IMR-90 (cell line): Measurements from ENCODE around the gene FRY. TPM values are rescaled to one million over a fixed set of nuclear protein-coding genes. Genes with fewer than 3 reads are reported as not detected.

Experiments
- ATAC-seq: fragments of 200-7000 bp; cut with Tn5 transposase; 2 replicates; pipeline ENCODE4 v1.9.1; 2020; ENCODE audit warnings: low read depth, mild to moderate bottlenecking, moderate library complexity
- BruUV-seq: library from RNA; stranded (reverse); fragments of 400-500 nt; replicated peaks from 2 replicates; lab custom pipeline; 2021; lab: Mats Ljungman, UMichigan
- CTCF ChIA-PET: fragments of 300-600 bp; formaldehyde crosslinking; extraction: SDS; loops from one replicate; lab custom pipeline; 2021; ENCODE audit warnings: antibody characterized with exemption; lab: Yijun Ruan, JAX
- POLR2A ChIA-PET: fragments of 300-600 bp; sonication (Branson Sonifier 250); formaldehyde crosslinking; loops from one replicate; lab custom pipeline; 2022; ENCODE audit warnings: antibody characterized with exemption; ENCODE audit not compliant: unreplicated experiment; lab: Charles Lee
- DNase-seq: peaks from one replicate; pipeline ENCODE4 v3.0.0; 2013
- H2AFZ ChIP-seq: replicated peaks from 2 replicates; pipeline ENCODE3; 2013; ENCODE audit warnings: low read length, mild to moderate bottlenecking; ENCODE audit not compliant: poor library complexity
- H2AK5ac ChIP-seq: 2 replicates; pipeline ENCODE4 v1.6.1; 2013; ENCODE audit warnings: low read depth, low read length, inconsistent platforms
- H2AK9ac ChIP-seq: replicated peaks from 2 replicates; pipeline ENCODE3; 2013; ENCODE audit warnings: mild to moderate bottlenecking, low read depth, low read length, moderate library complexity; ENCODE audit not compliant: poor library complexity
- H2BK120ac ChIP-seq: 2 replicates; pipeline ENCODE4 v1.6.1; 2013; ENCODE audit warnings: low read depth, low read length, inconsistent platforms
- H2BK15ac ChIP-seq: 3 replicates; pipeline ENCODE4 v1.6.1; 2013; ENCODE audit warnings: low read depth, low read length, inconsistent platforms
- H2BK20ac ChIP-seq: 2 replicates; pipeline ENCODE4 v1.6.1; 2013; ENCODE audit warnings: low read depth, mild to moderate bottlenecking, inconsistent platforms, low read length, moderate library complexity
- H2BK5ac ChIP-seq: 2 replicates; pipeline ENCODE4 v1.6.1; 2013; ENCODE audit warnings: mild to moderate bottlenecking, low read depth, low read length, inconsistent platforms; ENCODE audit not compliant: poor library complexity, severe bottlenecking
- H3K14ac ChIP-seq: replicated peaks from 2 replicates; pipeline ENCODE4 v1.6.1; 2013; ENCODE audit warnings: low read depth, low read length, inconsistent platforms
- H3K18ac ChIP-seq: 2 replicates; pipeline ENCODE4 v1.6.1; 2013; ENCODE audit warnings: low read depth, low read length, control low read depth
- H3K23ac ChIP-seq: 2 replicates; pipeline ENCODE4 v1.6.1; 2013; ENCODE audit warnings: low read depth, low read length, inconsistent platforms
- H3K27ac ChIP-seq: 2 replicates; pipeline ENCODE4 v1.5.1; 2013; ENCODE audit warnings: mild to moderate bottlenecking, control low read depth, low read length; ENCODE audit not compliant: insufficient read depth
- H3K27me3 ChIP-seq: 2 replicates; pipeline ENCODE4 v1.6.1; 2013; ENCODE audit warnings: low read length; ENCODE audit not compliant: control insufficient read depth, insufficient read depth
- H3K36me3 ChIP-seq: 2 replicates; pipeline ENCODE4 v1.6.1; 2013; ENCODE audit warnings: low read length, mixed read lengths; ENCODE audit not compliant: control insufficient read depth, insufficient read depth
- H3K4ac ChIP-seq: 2 replicates; pipeline ENCODE4 v1.6.1; 2013; ENCODE audit warnings: low read depth, low read length, inconsistent platforms
- H3K4me1 ChIP-seq: 2 replicates; pipeline ENCODE4 v1.6.1; 2013; ENCODE audit warnings: low read length, mixed read lengths; ENCODE audit not compliant: control insufficient read depth, insufficient read depth
- H3K4me2 ChIP-seq: 2 replicates; pipeline ENCODE4 v1.6.1; 2013; ENCODE audit warnings: low read depth, mild to moderate bottlenecking, control low read depth, low read length, moderate library complexity
- H3K4me3 ChIP-seq: 2 replicates; pipeline ENCODE4 v1.5.1; 2013; ENCODE audit warnings: low read depth, mild to moderate bottlenecking, control low read depth, low read length, moderate library complexity; ENCODE audit not compliant: insufficient read depth
- H3K56ac ChIP-seq: 2 replicates; pipeline ENCODE4 v1.6.1; 2013; ENCODE audit warnings: low read length, inconsistent platforms; ENCODE audit not compliant: insufficient read depth; ENCODE audit errors: extremely low read depth
- H3K79me1 ChIP-seq, 2 experiments: 2 replicates each; pipeline ENCODE4 v1.6.1; 2013; ENCODE audit warnings: low read length in 2 of 2, inconsistent platforms in 1 of 2, low read depth in 1 of 2
- H3K9ac ChIP-seq: 2 replicates; pipeline ENCODE4 v1.6.1; 2013; ENCODE audit warnings: low read depth, low read length, control low read depth
- H3K9me1 ChIP-seq: 2 replicates; pipeline ENCODE4 v1.6.1; 2013; ENCODE audit warnings: low read length, inconsistent platforms; ENCODE audit not compliant: insufficient read depth
- H3K9me3 ChIP-seq: 2 replicates; pipeline ENCODE4 v1.6.1; 2013; ENCODE audit warnings: low read length; ENCODE audit not compliant: control insufficient read depth, insufficient read depth
- H4K20me1 ChIP-seq: 2 replicates; pipeline ENCODE4 v1.6.1; 2013; ENCODE audit warnings: low read length, inconsistent platforms; ENCODE audit not compliant: insufficient read depth
- H4K5ac ChIP-seq: 2 replicates; pipeline ENCODE4 v1.6.1; 2013; ENCODE audit warnings: mild to moderate bottlenecking, low read depth, low read length, control low read depth
- H4K8ac ChIP-seq, 2 experiments: 2 replicates each; pipeline ENCODE4 v1.6.1; 2013; ENCODE audit warnings: low read depth in 2 of 2, low read length in 2 of 2, control low read depth in 1 of 2, inconsistent platforms in 1 of 2
- H4K91ac ChIP-seq: 2 replicates; pipeline ENCODE4 v1.6.1; 2013; ENCODE audit warnings: low read depth, low read length, inconsistent platforms; ENCODE audit not compliant: insufficient read depth
- BHLHE40 ChIP-seq: fragments of 150-350 bp; IDR thresholded peaks from 2 replicates; pipeline ENCODE4 v1.6.1; 2016; ENCODE audit warnings: mild to moderate bottlenecking, low read depth, low read length
- CEBPB ChIP-seq: IDR thresholded peaks from 2 replicates; pipeline ENCODE4 v1.6.1; 2012; ENCODE audit warnings: low read depth, low read length, improper control_type of control experiment
- CHD1 ChIP-seq: IDR thresholded peaks from 2 replicates; pipeline ENCODE4 v1.6.1; 2012; ENCODE audit warnings: low read depth, low read length, improper control_type of control experiment
- CTCF ChIP-seq: conservative IDR thresholded peaks from 2 replicates; pipeline ENCODE4 v1.5.1; 2012; ENCODE audit warnings: mild to moderate bottlenecking, low read depth, low read length, improper control_type of control experiment
- ELK1 ChIP-seq: fragments of 150-350 bp; IDR thresholded peaks from 2 replicates; pipeline ENCODE4 v1.6.1; 2016; ENCODE audit warnings: low read depth, mild to moderate bottlenecking, low read length, moderate library complexity, borderline replicate concordance
- FOS ChIP-seq: fragments of 150-350 bp; IDR thresholded peaks from 2 replicates; pipeline ENCODE4 v1.6.1; 2016; ENCODE audit warnings: low read depth, low read length
- MAFK ChIP-seq: IDR thresholded peaks from 2 replicates; pipeline ENCODE4 v1.6.1; 2012; ENCODE audit warnings: low read depth, low read length, improper control_type of control experiment
- MAZ ChIP-seq: IDR thresholded peaks from 2 replicates; pipeline ENCODE4 v1.6.1; 2012; ENCODE audit warnings: low read depth, mild to moderate bottlenecking, low read length, improper control_type of control experiment, moderate library complexity, borderline replicate concordance
- MXI1 ChIP-seq: IDR thresholded peaks from 2 replicates; pipeline ENCODE4 v1.6.1; 2012; ENCODE audit warnings: low read depth, mild to moderate bottlenecking, low read length, moderate library complexity, borderline replicate concordance
- NFE2L2 ChIP-seq: fragments of 150-350 bp; IDR thresholded peaks from 2 replicates; pipeline ENCODE4 v1.6.1; 2016; ENCODE audit warnings: low read depth, mild to moderate bottlenecking, low read length
- POLR2A ChIP-seq: IDR thresholded peaks from 2 replicates; pipeline ENCODE4 v1.6.1; 2012; ENCODE audit warnings: mild to moderate bottlenecking, low read depth, low read length
- RAD21 ChIP-seq: IDR thresholded peaks from 2 replicates; pipeline ENCODE4 v1.6.1; 2012; ENCODE audit warnings: low read length, improper control_type of control experiment
- RCOR1 ChIP-seq: IDR thresholded peaks from 2 replicates; pipeline ENCODE4 v1.6.1; 2012; ENCODE audit warnings: mild to moderate bottlenecking, low read length, improper control_type of control experiment; ENCODE audit not compliant: insufficient replicate concordance
- RFX5 ChIP-seq: IDR thresholded peaks from 2 replicates; pipeline ENCODE4 v1.8.0; 2012; ENCODE audit warnings: low read depth, mild to moderate bottlenecking, low read length, moderate library complexity
- SMC3 ChIP-seq: fragments of 150-350 bp; IDR thresholded peaks from 2 replicates; pipeline ENCODE4 v1.6.1; 2016; ENCODE audit warnings: low read depth, mild to moderate bottlenecking, antibody characterized with exemption, low read length, moderate library complexity
- USF2 ChIP-seq: fragments of 150-350 bp; IDR thresholded peaks from 2 replicates; pipeline ENCODE4 v1.6.1; 2017; ENCODE audit warnings: mild to moderate bottlenecking, antibody characterized with exemption, low read length, low read depth
- WGBS, 2 experiments: methylation state at CpG; one replicate each; pipeline versions ENCODE4 v1.1.5 to v1.1.7; 2013; ENCODE audit warnings: missing lambda C conversion rate in 2 of 2; ENCODE audit not compliant: insufficient read length in 1 of 2; ENCODE audit errors: extremely low coverage in 2 of 2; 5-methylcytosine and 5-hydroxymethylcytosine counted together
- dilution Hi-C: fragments of 300-500 bp; cut with HindIII; formaldehyde crosslinking; loops from one replicate; pipeline ENCODE4 v1.14.3; 2018; ENCODE audit warnings: low sequenced_read_pairs; ENCODE audit not compliant: unreplicated experiment
- in situ Hi-C: fragments of 300-500 bp; cut with MboI; formaldehyde crosslinking; loops from 3 replicates; pipeline ENCODE4 v1.14.3; 2019; ENCODE audit warnings: low sequenced_read_pairs, inconsistent platforms, mixed read lengths
- intact Hi-C: fragments of 100-400 bp; cut with micrococcal nuclease; formaldehyde crosslinking; loops from 2 replicates; pipeline ENCODE4 v1.10.0; 2022
- polyA plus RNA-seq, 3 experiments: library from polyadenylated mRNA; depleted of rRNA; stranded (reverse); fragments of >200 nt; gene quantifications; 2 replicates each; pipeline ENCODE4 v1.2.3, GENCODE V29; 2012; ENCODE audit warnings: low replicate concordance in 1 of 3
- total RNA-seq: library from RNA; depleted of rRNA; stranded (reverse); fragments of >200 nt; gene quantifications from 2 replicates; pipeline ENCODE4 v1.2.3, GENCODE V29; 2012

The FRY gene
- total and polyA plus RNA-seq, 2 of the 4 experiments (the other 2 are of a cell fraction) = 3.0 to 4.8 TPM

DNA sequence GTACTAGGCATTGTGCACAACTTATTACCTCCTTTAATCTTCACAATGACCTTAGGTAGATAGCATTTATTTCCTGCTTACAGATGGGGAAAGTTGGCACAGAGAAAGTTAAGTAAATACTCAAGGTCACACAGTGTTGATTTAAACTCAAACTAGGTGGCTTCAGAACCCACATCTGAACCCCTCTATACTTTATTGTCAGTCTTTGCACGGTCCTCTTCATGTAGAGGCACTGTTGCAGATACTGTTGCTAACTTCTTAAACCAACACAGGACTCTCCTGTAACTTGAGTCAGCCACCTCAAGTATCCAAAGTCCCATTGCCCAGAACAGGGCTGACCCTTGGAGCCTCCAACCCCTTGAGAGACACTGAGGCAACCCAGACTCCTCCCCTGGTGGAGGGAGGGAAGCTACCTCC, 48.8 kb downstream of the FRY start:
- Histone ChIP-seq H2BK5ac (no peak overlapping the region), H3K4me2 (no peak overlapping the region), H3K4me3 (no peak overlapping the region), H2AFZ (no peak overlapping the region), H3K9me1 (no peaks in the 10 kb centered on the region), H3K36me3 (peaks cover 5% of the 10 kb centered on the region; the same call in 1 of the 2 replicates), H4K5ac (no peak overlapping the region), H3K79me1 (no peaks in the 10 kb centered on the region), H3K23ac (no peak overlapping the region), H2BK120ac (no peak overlapping the region), H2BK20ac (no peak overlapping the region), H4K91ac (no peak overlapping the region), H3K27ac (no peak overlapping the region), H3K4ac (no peak overlapping the region), H3K9ac (no peak overlapping the region), H2AK5ac (no peak overlapping the region), H2BK15ac (no peak overlapping the region), H3K56ac (no peak overlapping the region), H3K14ac (no peak overlapping the region), H3K27me3 (no peaks in the 10 kb centered on the region), H2AK9ac (no peak overlapping the region), H3K18ac (no peak overlapping the region), H3K9me3 (no peaks in the 10 kb centered on the region), H4K20me1 (no peaks in the 10 kb centered on the region), H4K8ac (no peak overlapping the region), H3K4me1 (no peaks in the 10 kb centered on the region)
- ChIA-PET CTCF (no interaction called here), POLR2A (no interaction called here)
- in situ Hi-C loops = no loop called here
- WGBS, 2 experiments = no CpG with 5 or more reads among the region's 1 CpG
- no TSS peak for BruUV-seq
- DNase-seq = no peak
- intact Hi-C loops = loop anchor here (10.0 kb wide), 1 partner anchor 46 kb away; the partner anchor contains the start of gene FRY
- no peak for ATAC-seq
- dilution Hi-C loops = no loop called here
- TF ChIP-seq RCOR1 (no peak), CHD1 (no peak), RAD21 (no peak), RFX5 (no peak), MXI1 (no peak), CEBPB (no peak), ELK1 (no peak), NFE2L2 (no peak), CTCF (no peak), MAFK (no peak), USF2 (no peak), POLR2A (no peak), SMC3 (no peak), MAZ (no peak), FOS (no peak), BHLHE40 (no peak)
